ENCODE data around the gene GPT2. TPM values are rescaled to one million over a fixed set of nuclear protein-coding genes. Genes with fewer than 3 reads are reported as not detected.

GPT2 gene
- total RNA-seq, 1 experiment from 2014 or later: 12.7 TPM

- CTCF ChIA-PET: no interaction called here
- no peaks in the 10 kb centered on the region for H3K4me1 ChIP-seq (ENCODE audit: control insufficient read depth, insufficient read depth, low read length)
- no peak for TF ChIP-seq TCF7L2 (IDR thresholded peaks at IDR 0.05; ENCODE audit: low read depth, low read length)
- no peak for DNase-seq (ENCODE audit: low read depth, low spot score)
- H3K9me3 ChIP-seq (ENCODE audit: control insufficient read depth, insufficient read depth, low read depth, low read length): no peaks in the 10 kb centered on the region
- POLR2A ChIA-PET: no interaction called here
- BruUV-seq (replicated peaks): no TSS peak
- no peak overlapping the region for H3K27ac ChIP-seq (ENCODE audit: low read length)
- in situ Hi-C loops (cut with HindIII; ENCODE audit: low pct_unique_long_range_greater_than_20kb, low sequenced_read_pairs): no loop called here
- H3K27me3 ChIP-seq (ENCODE audit: control insufficient read depth, insufficient read depth, low read length): no peaks in the 10 kb centered on the region
- intact Hi-C loops (cut with micrococcal nuclease; ENCODE audit: unreplicated experiment): no loop called here
- no peak for ATAC-seq
- H3K4me3 ChIP-seq (ENCODE audit: low read depth in 2 of 2, low read length in 2 of 2): no peak overlapping the region
- H3K36me3 ChIP-seq (ENCODE audit: control insufficient read depth, insufficient read depth, low read length): no peaks in the 10 kb centered on the region
Observed at GRCh38 chr16:46918400-46918799, 34.2 kb downstream of the GPT2 start.

DNA sequence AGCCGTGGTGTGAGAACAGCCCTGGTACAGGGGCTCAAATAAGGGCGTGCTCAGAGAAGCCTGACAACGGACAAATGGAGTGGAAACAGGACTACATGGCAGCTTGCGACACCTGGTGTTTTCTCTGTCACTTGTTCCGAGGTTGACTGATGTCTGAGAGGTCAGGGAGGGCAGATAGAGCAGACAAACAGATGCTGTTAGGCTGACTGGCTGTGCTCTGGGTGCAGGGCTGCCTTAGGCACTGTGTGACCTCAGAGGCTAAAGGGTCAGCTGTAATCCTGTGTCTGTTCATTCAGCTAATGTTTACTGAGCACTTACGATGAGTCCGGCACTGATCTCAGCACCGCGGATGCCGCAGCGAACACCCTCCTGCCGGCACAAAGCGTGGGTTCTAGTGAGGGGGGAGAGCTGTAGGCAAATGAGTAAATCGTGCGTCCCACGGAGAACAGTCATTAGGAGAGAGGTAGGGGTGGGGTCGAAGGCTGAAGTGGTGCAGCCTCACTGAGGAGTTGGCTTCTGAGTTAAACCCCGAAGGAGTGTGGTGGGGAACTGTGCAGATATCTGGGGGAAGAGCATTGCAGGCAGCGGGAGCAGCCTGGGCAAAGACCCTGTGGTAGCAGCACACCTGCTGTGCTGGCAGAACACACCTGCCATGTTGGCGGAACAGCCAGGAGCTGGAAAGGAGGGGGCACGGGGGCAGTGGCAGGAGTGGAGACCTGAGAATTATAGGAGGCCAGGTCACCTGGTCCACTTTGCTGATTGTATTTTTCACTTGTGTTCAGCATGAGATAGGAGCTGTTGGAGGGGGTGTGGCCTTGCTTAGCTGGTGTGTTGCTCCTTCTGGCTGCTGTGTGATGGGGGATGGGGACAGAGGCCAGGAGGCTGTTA lies 35.0 kb downstream of the GPT2 start:
- Histone ChIP-seq H3K27me3 (ENCODE audit: control insufficient read depth, insufficient read depth, low read length) (no peaks in the 10 kb centered on the region), H3K9me3 (ENCODE audit: control insufficient read depth, insufficient read depth, low read depth, low read length) (no peaks in the 10 kb centered on the region), H3K27ac (ENCODE audit: low read length) (no peak overlapping the region), H3K36me3 (ENCODE audit: control insufficient read depth, insufficient read depth, low read length) (no peaks in the 10 kb centered on the region), H3K4me3 (ENCODE audit: low read depth in 2 of 2, low read length in 2 of 2) (no peak overlapping the region), H3K4me1 (ENCODE audit: control insufficient read depth, insufficient read depth, low read length) (no peaks in the 10 kb centered on the region)
- TF ChIP-seq, protein P1, sequence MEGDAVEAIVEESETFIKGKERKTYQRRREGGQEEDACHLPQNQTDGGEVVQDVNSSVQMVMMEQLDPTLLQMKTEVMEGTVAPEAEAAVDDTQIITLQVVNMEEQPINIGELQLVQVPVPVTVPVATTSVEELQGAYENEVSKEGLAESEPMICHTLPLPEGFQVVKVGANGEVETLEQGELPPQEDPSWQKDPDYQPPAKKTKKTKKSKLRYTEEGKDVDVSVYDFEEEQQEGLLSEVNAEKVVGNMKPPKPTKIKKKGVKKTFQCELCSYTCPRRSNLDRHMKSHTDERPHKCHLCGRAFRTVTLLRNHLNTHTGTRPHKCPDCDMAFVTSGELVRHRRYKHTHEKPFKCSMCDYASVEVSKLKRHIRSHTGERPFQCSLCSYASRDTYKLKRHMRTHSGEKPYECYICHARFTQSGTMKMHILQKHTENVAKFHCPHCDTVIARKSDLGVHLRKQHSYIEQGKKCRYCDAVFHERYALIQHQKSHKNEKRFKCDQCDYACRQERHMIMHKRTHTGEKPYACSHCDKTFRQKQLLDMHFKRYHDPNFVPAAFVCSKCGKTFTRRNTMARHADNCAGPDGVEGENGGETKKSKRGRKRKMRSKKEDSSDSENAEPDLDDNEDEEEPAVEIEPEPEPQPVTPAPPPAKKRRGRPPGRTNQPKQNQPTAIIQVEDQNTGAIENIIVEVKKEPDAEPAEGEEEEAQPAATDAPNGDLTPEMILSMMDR (IDR thresholded peaks at IDR 0.05): no peak
- no peak for TF ChIP-seq TCF7L2 (IDR thresholded peaks at IDR 0.05; ENCODE audit: low read depth, low read length)
- TF ChIP-seq POLR2AphosphoS5 (IDR thresholded peaks at IDR 0.05; ENCODE audit: low read depth, low read length): no peak
- TF ChIP-seq, protein P2, sequence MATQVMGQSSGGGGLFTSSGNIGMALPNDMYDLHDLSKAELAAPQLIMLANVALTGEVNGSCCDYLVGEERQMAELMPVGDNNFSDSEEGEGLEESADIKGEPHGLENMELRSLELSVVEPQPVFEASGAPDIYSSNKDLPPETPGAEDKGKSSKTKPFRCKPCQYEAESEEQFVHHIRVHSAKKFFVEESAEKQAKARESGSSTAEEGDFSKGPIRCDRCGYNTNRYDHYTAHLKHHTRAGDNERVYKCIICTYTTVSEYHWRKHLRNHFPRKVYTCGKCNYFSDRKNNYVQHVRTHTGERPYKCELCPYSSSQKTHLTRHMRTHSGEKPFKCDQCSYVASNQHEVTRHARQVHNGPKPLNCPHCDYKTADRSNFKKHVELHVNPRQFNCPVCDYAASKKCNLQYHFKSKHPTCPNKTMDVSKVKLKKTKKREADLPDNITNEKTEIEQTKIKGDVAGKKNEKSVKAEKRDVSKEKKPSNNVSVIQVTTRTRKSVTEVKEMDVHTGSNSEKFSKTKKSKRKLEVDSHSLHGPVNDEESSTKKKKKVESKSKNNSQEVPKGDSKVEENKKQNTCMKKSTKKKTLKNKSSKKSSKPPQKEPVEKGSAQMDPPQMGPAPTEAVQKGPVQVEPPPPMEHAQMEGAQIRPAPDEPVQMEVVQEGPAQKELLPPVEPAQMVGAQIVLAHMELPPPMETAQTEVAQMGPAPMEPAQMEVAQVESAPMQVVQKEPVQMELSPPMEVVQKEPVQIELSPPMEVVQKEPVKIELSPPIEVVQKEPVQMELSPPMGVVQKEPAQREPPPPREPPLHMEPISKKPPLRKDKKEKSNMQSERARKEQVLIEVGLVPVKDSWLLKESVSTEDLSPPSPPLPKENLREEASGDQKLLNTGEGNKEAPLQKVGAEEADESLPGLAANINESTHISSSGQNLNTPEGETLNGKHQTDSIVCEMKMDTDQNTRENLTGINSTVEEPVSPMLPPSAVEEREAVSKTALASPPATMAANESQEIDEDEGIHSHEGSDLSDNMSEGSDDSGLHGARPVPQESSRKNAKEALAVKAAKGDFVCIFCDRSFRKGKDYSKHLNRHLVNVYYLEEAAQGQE (IDR thresholded peaks at IDR 0.05; ENCODE audit: insufficient read depth in 1 of 2, low read depth in 2 of 2, low read length in 1 of 2): no peak
- no peak for TF ChIP-seq SIN3A (IDR thresholded peaks at IDR 0.05; ENCODE audit: borderline replicate concordance, insufficient read depth, low read depth, low read length)
- no peak for ATAC-seq
- BruUV-seq (replicated peaks): no TSS peak
- ChIA-PET POLR2A (no interaction called here), CTCF (no interaction called here)
- intact Hi-C loops (cut with micrococcal nuclease; ENCODE audit: unreplicated experiment): no loop called here
- in situ Hi-C loops (cut with HindIII; ENCODE audit: low pct_unique_long_range_greater_than_20kb, low sequenced_read_pairs): no loop called here
- DNase-seq (ENCODE audit: low read depth, low spot score): no peak

DNA sequence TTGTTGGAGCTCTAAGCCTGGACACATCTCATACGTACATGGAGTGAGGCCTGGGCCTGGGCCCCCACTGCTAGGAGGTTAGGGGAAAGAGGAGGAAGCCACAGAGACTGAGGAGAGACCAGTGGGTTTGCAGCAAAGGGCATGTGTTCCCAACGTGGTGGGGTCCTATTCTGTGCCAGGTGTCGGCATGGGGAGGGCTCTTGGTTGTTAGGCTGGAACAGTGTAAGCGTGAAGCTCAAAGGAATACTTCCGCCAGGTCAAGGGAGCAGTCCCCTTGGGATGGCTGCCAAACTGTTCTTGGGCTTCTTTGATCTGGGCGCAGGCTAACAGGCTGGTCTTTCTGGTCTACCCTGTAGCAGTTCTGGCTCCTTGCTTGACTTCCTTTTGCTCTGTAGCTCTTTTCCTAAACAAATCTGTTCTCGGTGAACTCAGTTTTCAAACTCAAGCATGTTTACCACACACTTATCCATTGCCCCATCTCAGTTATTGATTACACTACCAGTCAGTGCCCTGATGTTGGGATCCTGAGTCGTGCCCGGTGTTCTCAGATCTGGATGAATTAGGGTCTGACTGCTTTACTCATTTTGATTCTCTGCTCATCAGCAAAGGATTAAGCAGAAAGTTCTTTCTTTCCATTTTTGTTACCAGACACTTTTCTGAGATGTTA lies 36.4 kb downstream of the GPT2 start:
- POLR2A ChIA-PET: no interaction called here

More for the DNA sequence above, 36.4 kb downstream of the GPT2 start:
- CTCF ChIA-PET: no interaction called here
- no peaks in the 10 kb centered on the region for H3K27me3 ChIP-seq (ENCODE audit: control insufficient read depth, insufficient read depth, low read length)
- H3K4me1 ChIP-seq (ENCODE audit: control insufficient read depth, insufficient read depth, low read length): no peaks in the 10 kb centered on the region
- ATAC-seq (no peak), DNase-seq (ENCODE audit: low read depth, low spot score) (no peak)
- no peak overlapping the region for H3K4me3 ChIP-seq (ENCODE audit: low read depth in 2 of 2, low read length in 2 of 2)
- BruUV-seq (replicated peaks): no TSS peak
- in situ Hi-C loops (cut with HindIII; ENCODE audit: low pct_unique_long_range_greater_than_20kb, low sequenced_read_pairs): no loop called here
- H3K9me3 ChIP-seq (ENCODE audit: control insufficient read depth, insufficient read depth, low read depth, low read length): no peaks in the 10 kb centered on the region
- intact Hi-C loops (cut with micrococcal nuclease; ENCODE audit: unreplicated experiment): no loop called here
- no peak overlapping the region for H3K27ac ChIP-seq (ENCODE audit: low read length)
- TF ChIP-seq TCF7L2 (IDR thresholded peaks at IDR 0.05; ENCODE audit: low read depth, low read length) (no peak), POLR2AphosphoS5 (IDR thresholded peaks at IDR 0.05; ENCODE audit: low read depth, low read length) (no peak), SIN3A (IDR thresholded peaks at IDR 0.05; ENCODE audit: borderline replicate concordance, insufficient read depth, low read depth, low read length) (no peak)
- TF ChIP-seq, protein P1 (IDR thresholded peaks at IDR 0.05): no peak
- TF ChIP-seq, protein P2 (IDR thresholded peaks at IDR 0.05; ENCODE audit: insufficient read depth in 1 of 2, low read depth in 2 of 2, low read length in 1 of 2): no peak
- no peaks in the 10 kb centered on the region for H3K36me3 ChIP-seq (ENCODE audit: control insufficient read depth, insufficient read depth, low read length)
